Jurkat, Clone E6-1 (cell line): ENCODE results near the gene SLC35E2B.
A peak's percentile ranks its signal among the peaks of the same experiment; 100 is the strongest.
"Not testable (repeated sequence)": the region's sequence is repeated elsewhere in the genome, so short reads cannot be mapped to it uniquely, and the experiment has no call there.

ENCODE experiments used
- DNase-seq: peaks from one replicate; pipeline ENCODE4 v3.0.0-alpha.2; 2011; ENCODE audit warnings: low read depth, low spot score
- H3K4me3 ChIP-seq: 2 replicates; pipeline ENCODE4 v1.5.1; 2011; ENCODE audit warnings: mild to moderate bottlenecking, low read length, control low read depth, moderate library complexity

SLC35E2B gene

GRCh38 chr1:1678581-1679380 lies 13.8 kb downstream of the SLC35E2B start:
- peak; percentile 50 for DNase-seq
- peak overlapping the region; percentile 58 for H3K4me3 ChIP-seq

- peak overlapping the region; percentile 58 for H3K4me3 ChIP-seq
- peak; percentile 76 for DNase-seq
Measured at GRCh38 chr1:1677718-1678580, 14.6 kb downstream of the SLC35E2B start.

- DNase-seq, H3K4me3 ChIP-seq: not testable (repeated sequence)
Measured at GRCh38 chr1:1676087-1676486, 16.5 kb downstream of the SLC35E2B start.

- not testable (repeated sequence) for DNase-seq, H3K4me3 ChIP-seq
Measured at GRCh38 chr1:1675218-1675617, 17.4 kb downstream of the SLC35E2B start.

- H3K4me3 ChIP-seq = not testable (repeated sequence)
Measured at GRCh38 chr1:1674806-1675205, 17.8 kb downstream of the SLC35E2B start.

GRCh38 chr1:1672181-1672965 lies 20.2 kb downstream of the SLC35E2B start:
- DNase-seq = no peak
- H3K4me3 ChIP-seq = no peak overlapping the region

More at GRCh38 chr1:1674806-1675205, 17.8 kb downstream of the SLC35E2B start:
- not testable (repeated sequence) for DNase-seq

- H3K4me3 ChIP-seq = no peak overlapping the region
- DNase-seq = no peak
Measured at GRCh38 chr1:1671365-1672119, 21.1 kb downstream of the SLC35E2B start.

- H3K4me3 ChIP-seq = no peak overlapping the region
- DNase-seq = no peak
Measured at GRCh38 chr1:1670866-1671265, 21.7 kb downstream of the SLC35E2B start.

- no peak for DNase-seq
Measured at GRCh38 chr1:1669468-1670440, 22.8 kb downstream of the SLC35E2B start.

GRCh38 chr1:1666526-1666925 lies 26.1 kb downstream of the SLC35E2B start:
- H3K4me3 ChIP-seq = no peak overlapping the region

More at GRCh38 chr1:1669468-1670440, 22.8 kb downstream of the SLC35E2B start:
- no peak overlapping the region for H3K4me3 ChIP-seq

GRCh38 chr1:1665815-1666251 lies 26.8 kb downstream of the SLC35E2B start:
- no peak overlapping the region for H3K4me3 ChIP-seq
- no peak for DNase-seq

More at GRCh38 chr1:1666526-1666925, 26.1 kb downstream of the SLC35E2B start:
- no peak for DNase-seq

- DNase-seq = no peak
- H3K4me3 ChIP-seq = no peak overlapping the region
Measured at GRCh38 chr1:1664941-1665814, 27.4 kb downstream of the SLC35E2B start.

- not testable (repeated sequence) for DNase-seq, H3K4me3 ChIP-seq
Measured at GRCh38 chr1:1664318-1664717, 28.3 kb downstream of the SLC35E2B start.

GRCh38 chr1:1662830-1663560 lies 29.6 kb downstream of the SLC35E2B start:
- DNase-seq, H3K4me3 ChIP-seq: not testable (repeated sequence)

- H3K4me3 ChIP-seq, DNase-seq: not testable (repeated sequence)
Measured at GRCh38 chr1:1662392-1662791, 30.2 kb downstream of the SLC35E2B start.
